Stimulated activated CD4-positive, alpha-beta T cell treated with anti-CD3 and anti-CD28 coated beads, TNF-alpha, amount 100 ng/mL, for 48 hours (primary cell): ENCODE data around the gene PRKG1.
"Not testable (repeated sequence)": the region's sequence is repeated elsewhere in the genome, so short reads cannot be mapped to it uniquely, and the experiment has no call there.

Experiments used
- DNase-seq, 3 donors: peaks; one replicate each; pipeline ENCODE4 v3.0.0-alpha.2; 2020; ENCODE audit warnings: low read depth in 3 of 3

PRKG1 gene

GRCh38 chr10:51422311-51423120 is 348.2 kb downstream of the PRKG1 start:
- DNase-seq, result peak in 2 of 3 donors; percentile 13 to 21

GRCh38 chr10:51423121-51423452 is 348.8 kb downstream of the PRKG1 start:
- DNase-seq, result no peak

- DNase-seq, result no peak
Observed at GRCh38 chr10:51425431-51425830, 351.1 kb downstream of the PRKG1 start.

- no peak for DNase-seq
Observed at GRCh38 chr10:51427758-51428157, 353.5 kb downstream of the PRKG1 start.

GRCh38 chr10:51430506-51430905 is 356.2 kb downstream of the PRKG1 start:
- no peak for DNase-seq

GRCh38 chr10:51433949-51434475 is 359.7 kb downstream of the PRKG1 start:
- no peak for DNase-seq

- no peak for DNase-seq
Observed at GRCh38 chr10:51436805-51437204, 362.5 kb downstream of the PRKG1 start.

GRCh38 chr10:51439645-51440044 is 365.4 kb downstream of the PRKG1 start:
- DNase-seq, result no peak

- DNase-seq, result no peak
Observed at GRCh38 chr10:51445588-51445987, 371.3 kb downstream of the PRKG1 start.

GRCh38 chr10:51447119-51447518 is 372.8 kb downstream of the PRKG1 start:
- DNase-seq, result no peak

GRCh38 chr10:51455762-51456161 is 381.5 kb downstream of the PRKG1 start:
- DNase-seq, result not testable (repeated sequence)

GRCh38 chr10:51459476-51459875 is 385.2 kb downstream of the PRKG1 start:
- no peak for DNase-seq

- no peak for DNase-seq
Observed at GRCh38 chr10:51462076-51462779, 387.9 kb downstream of the PRKG1 start.

GRCh38 chr10:51468424-51468823 is 394.1 kb downstream of the PRKG1 start:
- DNase-seq, result no peak

GRCh38 chr10:51469686-51470085 is 395.4 kb downstream of the PRKG1 start:
- DNase-seq, result no peak

- no peak for DNase-seq
Observed at GRCh38 chr10:51471271-51471670, 397.0 kb downstream of the PRKG1 start.

GRCh38 chr10:51472154-51472553 is 397.9 kb downstream of the PRKG1 start:
- no peak for DNase-seq

GRCh38 chr10:51479711-51480110 is 405.4 kb downstream of the PRKG1 start:
- DNase-seq, result no peak

GRCh38 chr10:51485668-51486067 is 411.4 kb downstream of the PRKG1 start:
- no peak for DNase-seq

- no peak for DNase-seq
Observed at GRCh38 chr10:51487576-51487975, 413.3 kb downstream of the PRKG1 start.

- no peak for DNase-seq
Observed at GRCh38 chr10:51488766-51489408, 414.6 kb downstream of the PRKG1 start.

- no peak for DNase-seq
Observed at GRCh38 chr10:51498424-51498823, 424.1 kb downstream of the PRKG1 start.

- DNase-seq, result no peak
Observed at GRCh38 chr10:51501396-51501795, 427.1 kb downstream of the PRKG1 start.
